CD14-positive monocyte (primary cell): Measurements from ENCODE around the gene WDR7. TPM values are rescaled to one million over a fixed set of nuclear protein-coding genes. Genes with fewer than 3 reads are reported as not detected.

Experiments
- DNase-seq, 3 donors: peaks; one replicate each; pipeline ENCODE4 v3.0.0-alpha.2; 2011 to 2022
- H2AFZ ChIP-seq: 2 replicates; pipeline ENCODE4 v1.6.0; 2012; ENCODE audit warnings: mild to moderate bottlenecking, low read depth, low read length, inconsistent platforms; ENCODE audit not compliant: insufficient read depth, poor library complexity, severe bottlenecking
- H3K27ac ChIP-seq, 2 donors: 1 replicate in 1 of 2; 2 replicates in 1 of 2; pipeline ENCODE4 v1.5.1; 2012 to 2013; ENCODE audit warnings: low read length in 2 of 2, control low read depth in 1 of 2, inconsistent platforms in 1 of 2, low read depth in 1 of 2, mild to moderate bottlenecking in 1 of 2
- H3K27me3 ChIP-seq, 2 donors: one replicate each; pipeline versions ENCODE4 v1.6.0 to v1.6.1; 2011 to 2013; ENCODE audit warnings: low read length in 2 of 2; ENCODE audit not compliant: control insufficient read depth in 2 of 2, insufficient read depth in 2 of 2
- H3K36me3 ChIP-seq, 2 donors: replicated peaks in 1 of 2; 1 replicate in 1 of 2; 2 replicates in 1 of 2; pipeline versions ENCODE4 v1.5.1 to v1.6.1; 2012 to 2013; ENCODE audit warnings: low read length in 2 of 2, control low read depth in 1 of 2, inconsistent platforms in 1 of 2, mild to moderate bottlenecking in 1 of 2; ENCODE audit not compliant: insufficient read depth in 2 of 2, control insufficient read depth in 1 of 2
- H3K4me1 ChIP-seq, 2 donors: 1 replicate in 1 of 2; 2 replicates in 1 of 2; pipeline versions ENCODE4 v1.5.1 to v1.6.1; 2012 to 2013; ENCODE audit warnings: low read length in 2 of 2, control low read depth in 1 of 2, inconsistent platforms in 1 of 2, mild to moderate bottlenecking in 1 of 2, moderate library complexity in 1 of 2; ENCODE audit not compliant: insufficient read depth in 2 of 2, control insufficient read depth in 1 of 2
- H3K4me2 ChIP-seq: replicated peaks from 2 replicates; pipeline ENCODE3; 2012; ENCODE audit warnings: low read length, moderate library complexity, mild to moderate bottlenecking; ENCODE audit not compliant: poor library complexity, severe bottlenecking; ENCODE audit errors: extremely low read depth
- H3K4me3 ChIP-seq, 3 experiments: fragments of 200-600 bp in 1 of 3; sonication (generic) in 1 of 3; replicated peaks in 1 of 3; 1 replicate in 2 of 3; 2 replicates in 1 of 3; pipeline ENCODE4 v1.5.1; 2011 to 2013; ENCODE audit warnings: low read length in 3 of 3, mild to moderate bottlenecking in 3 of 3, control low read depth in 2 of 3, low read depth in 2 of 3, inconsistent platforms in 1 of 3, moderate library complexity in 1 of 3
- H3K79me2 ChIP-seq: 2 replicates; pipeline ENCODE4 v1.6.0; 2012; ENCODE audit warnings: mild to moderate bottlenecking, control low read depth, inconsistent platforms, low read length, moderate library complexity; ENCODE audit not compliant: insufficient read depth
- H3K9ac ChIP-seq: 2 replicates; pipeline ENCODE4 v1.6.0; 2017; ENCODE audit warnings: low read length, mild to moderate bottlenecking; ENCODE audit not compliant: insufficient read depth, poor library complexity, severe bottlenecking
- H3K9me3 ChIP-seq, 2 donors: replicated peaks in 1 of 2; 1 replicate in 1 of 2; 2 replicates in 1 of 2; pipeline versions ENCODE4 v1.5.1 to v1.6.1; 2012 to 2013; ENCODE audit warnings: low read length in 2 of 2, control low read depth in 1 of 2; ENCODE audit not compliant: control insufficient read depth in 1 of 2, insufficient read depth in 1 of 2
- H4K20me1 ChIP-seq: 2 replicates; pipeline ENCODE4 v1.6.0; 2012; ENCODE audit warnings: mild to moderate bottlenecking, low read length, control low read depth, moderate library complexity; ENCODE audit not compliant: insufficient read depth
- H3K27ac Mint-ChIP-seq, 7 donors: one replicate each; pipeline ENCODE4 v1.8.0; 2020; ENCODE audit warnings: mild to moderate bottlenecking in 7 of 7, mixed read lengths in 7 of 7, moderate library complexity in 6 of 7, inconsistent platforms in 2 of 7
- H3K27me3 Mint-ChIP-seq, 3 donors: one replicate each; pipeline ENCODE4 v1.8.0; 2021 to 2022; ENCODE audit warnings: low read depth in 3 of 3, mild to moderate bottlenecking in 3 of 3, mixed read lengths in 3 of 3, moderate library complexity in 3 of 3, inconsistent platforms in 1 of 3
- H3K36me3 Mint-ChIP-seq, 2 donors: one replicate each; pipeline ENCODE4 v1.8.0; 2020; ENCODE audit warnings: mixed read lengths in 2 of 2, inconsistent platforms in 1 of 2, mild to moderate bottlenecking in 1 of 2
- H3K4me1 Mint-ChIP-seq: one replicate; pipeline ENCODE4 v1.8.0; 2020; ENCODE audit warnings: mild to moderate bottlenecking, mixed read lengths
- H3K4me3 Mint-ChIP-seq, 2 donors: one replicate each; pipeline ENCODE4 v1.8.0; 2020; ENCODE audit warnings: mild to moderate bottlenecking in 2 of 2, mixed read lengths in 2 of 2, moderate library complexity in 1 of 2
- H3K9me3 Mint-ChIP-seq, 7 donors: one replicate each; pipeline ENCODE4 v1.8.0; 2020 to 2022; ENCODE audit warnings: mixed read lengths in 7 of 7, mild to moderate bottlenecking in 6 of 7, moderate library complexity in 6 of 7, inconsistent platforms in 2 of 7
- WGBS: methylation state at CpG from one replicate; pipeline ENCODE4 v1.1.5; 2013; ENCODE audit warnings: missing lambda C conversion rate; ENCODE audit not compliant: insufficient coverage; 5-methylcytosine and 5-hydroxymethylcytosine counted together
- intact Hi-C, 2 donors: fragments of 100-400 bp; cut with micrococcal nuclease; formaldehyde crosslinking; loops; one replicate each; pipeline versions ENCODE4 v1.15.0 to v1.15.1; 2023
- polyA plus RNA-seq, 3 donors: library from polyadenylated mRNA; depleted of rRNA in 1 of 3; unstranded in 2 of 3; stranded (reverse) in 1 of 3; fragments of 300-500 nt in 2 of 3; fragments of >200 nt in 1 of 3; fragmentation: Illumina TruSeq in 2 of 3; gene quantifications; 1 replicate in 2 of 3; 2 replicates in 1 of 3; pipeline ENCODE4 v1.2.3, GENCODE V29; 2012 to 2021
- TF ChIP-seq, protein P1 (sequence below): fragments of 200-600 bp; IDR thresholded peaks from one replicate; pipeline ENCODE4 v1.8.0; 2022; ENCODE audit warnings: antibody characterized with exemption, mild to moderate bottlenecking

WDR7 gene
- polyA plus RNA-seq, 3 donors, result 9.1 to 23.6 (median 9.5) TPM

DNA sequence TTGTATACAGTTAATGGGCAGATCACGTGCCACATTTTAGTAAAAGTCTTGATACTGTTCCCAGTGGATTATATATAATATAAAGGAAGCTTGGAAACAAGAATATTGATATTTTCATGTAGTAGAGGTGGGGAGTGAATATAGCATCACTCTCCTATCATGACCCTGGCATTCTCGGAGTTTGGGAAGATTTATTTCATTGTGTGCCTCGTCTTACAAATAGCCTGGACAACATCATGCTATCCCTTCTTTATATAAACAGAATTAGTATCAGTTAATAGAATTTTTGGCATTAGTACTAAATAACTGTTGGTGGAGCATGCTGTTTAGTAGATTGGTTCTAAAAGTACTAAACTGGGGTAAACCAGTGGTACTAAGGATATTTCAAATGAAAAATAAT, 283.7 kb downstream of the WDR7 start:
- Histone ChIP-seq H3K4me1 (no peaks in the 10 kb centered on the region), H3K36me3 (peaks cover 25 to 31% of the 10 kb centered on the region in 2 donors), H3K9me3 (no peaks in the 10 kb centered on the region), H4K20me1 (no peaks in the 10 kb centered on the region), H3K79me2 (no peaks in the 10 kb centered on the region), H3K9ac (no peak overlapping the region), H3K27me3 (no peaks in the 10 kb centered on the region), H3K4me3 (no peak overlapping the region), H2AFZ (no peak overlapping the region), H3K27ac (no peak overlapping the region), H3K4me2 (no peak overlapping the region)
- no peaks in the 10 kb centered on the region for H3K4me1 Mint-ChIP-seq
- intact Hi-C loops, result no loop called here
- TF ChIP-seq, protein P1, sequence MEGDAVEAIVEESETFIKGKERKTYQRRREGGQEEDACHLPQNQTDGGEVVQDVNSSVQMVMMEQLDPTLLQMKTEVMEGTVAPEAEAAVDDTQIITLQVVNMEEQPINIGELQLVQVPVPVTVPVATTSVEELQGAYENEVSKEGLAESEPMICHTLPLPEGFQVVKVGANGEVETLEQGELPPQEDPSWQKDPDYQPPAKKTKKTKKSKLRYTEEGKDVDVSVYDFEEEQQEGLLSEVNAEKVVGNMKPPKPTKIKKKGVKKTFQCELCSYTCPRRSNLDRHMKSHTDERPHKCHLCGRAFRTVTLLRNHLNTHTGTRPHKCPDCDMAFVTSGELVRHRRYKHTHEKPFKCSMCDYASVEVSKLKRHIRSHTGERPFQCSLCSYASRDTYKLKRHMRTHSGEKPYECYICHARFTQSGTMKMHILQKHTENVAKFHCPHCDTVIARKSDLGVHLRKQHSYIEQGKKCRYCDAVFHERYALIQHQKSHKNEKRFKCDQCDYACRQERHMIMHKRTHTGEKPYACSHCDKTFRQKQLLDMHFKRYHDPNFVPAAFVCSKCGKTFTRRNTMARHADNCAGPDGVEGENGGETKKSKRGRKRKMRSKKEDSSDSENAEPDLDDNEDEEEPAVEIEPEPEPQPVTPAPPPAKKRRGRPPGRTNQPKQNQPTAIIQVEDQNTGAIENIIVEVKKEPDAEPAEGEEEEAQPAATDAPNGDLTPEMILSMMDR, result no peak
- WGBS, result no CpG with 5 or more reads among the region's 3 CpGs
- H3K27ac Mint-ChIP-seq, result no peak overlapping the region
- no peaks in the 10 kb centered on the region for H3K9me3 Mint-ChIP-seq
- peaks cover 41 to 49% of the 10 kb centered on the region in 2 donors for H3K36me3 Mint-ChIP-seq
- no peak for DNase-seq
- no peaks in the 10 kb centered on the region for H3K27me3 Mint-ChIP-seq
- H3K4me3 Mint-ChIP-seq, result no peak overlapping the region

- DNase-seq, result no peak
- Histone ChIP-seq H3K4me1 (no peaks in the 10 kb centered on the region), H3K79me2 (no peaks in the 10 kb centered on the region), H3K4me2 (no peak overlapping the region), H3K4me3 (no peak overlapping the region), H3K27ac (no peak overlapping the region), H3K36me3 (peaks cover 28 to 30% of the 10 kb centered on the region in 2 donors), H4K20me1 (no peaks in the 10 kb centered on the region), H3K9ac (no peak overlapping the region), H3K9me3 (no peaks in the 10 kb centered on the region), H2AFZ (no peak overlapping the region), H3K27me3 (no peaks in the 10 kb centered on the region)
- peaks cover 42 to 48% of the 10 kb centered on the region in 2 donors for H3K36me3 Mint-ChIP-seq
- no peaks in the 10 kb centered on the region for H3K4me1 Mint-ChIP-seq
- no peak overlapping the region for H3K27ac Mint-ChIP-seq
- intact Hi-C loops, result no loop called here
- TF ChIP-seq, protein P1, result no peak
- H3K4me3 Mint-ChIP-seq, result no peak overlapping the region
- H3K9me3 Mint-ChIP-seq, result no peaks in the 10 kb centered on the region
- no peaks in the 10 kb centered on the region for H3K27me3 Mint-ChIP-seq
- WGBS, result 98% methylated on average over 4 of the region's 10 CpGs
Measured at GRCh38 chr18:56935434-56936040, 284.4 kb downstream of the WDR7 start.
